G401.6 (cell line): ENCODE results near the gene SGMS1.
"Not testable (repeated sequence)": the region's sequence is repeated elsewhere in the genome, so short reads cannot be mapped to it uniquely, and the experiment has no call there.

Source experiments
- FAIRE-seq: peaks from 2 replicates; lab custom pipeline; 2012; peaks lifted over from hg19 to GRCh38; lab: Jason Lieb, UNC

The SGMS1 gene

DNA sequence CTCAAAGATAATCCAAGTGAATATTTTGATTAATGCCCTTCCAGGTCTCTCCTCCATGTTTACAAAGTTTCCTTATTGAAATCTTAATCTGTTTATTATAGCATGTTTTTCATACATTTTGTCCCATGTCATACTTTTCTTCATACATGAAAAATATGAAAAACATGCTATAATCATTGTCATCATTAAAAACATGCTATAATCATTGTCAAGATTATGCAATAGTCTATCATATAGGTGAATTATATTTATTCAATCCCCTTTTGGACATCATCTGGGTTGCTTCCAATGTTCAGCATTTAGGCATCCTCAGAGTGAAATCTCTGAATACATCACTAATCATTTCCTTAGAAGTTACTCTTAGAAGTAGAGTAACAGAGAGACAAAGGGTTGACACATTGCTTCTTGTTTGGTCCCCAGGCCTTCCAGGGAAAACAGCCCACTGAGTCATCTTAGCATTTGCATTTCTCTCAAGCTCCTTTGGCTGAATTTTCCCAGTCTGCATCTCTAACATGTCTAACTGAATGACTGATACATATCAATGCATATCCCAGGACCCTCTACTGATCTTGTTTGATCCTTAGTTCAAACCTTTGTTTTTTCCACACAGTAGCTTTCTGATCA lies 87.0 kb downstream of the SGMS1 start:
- FAIRE-seq: no peak

DNA sequence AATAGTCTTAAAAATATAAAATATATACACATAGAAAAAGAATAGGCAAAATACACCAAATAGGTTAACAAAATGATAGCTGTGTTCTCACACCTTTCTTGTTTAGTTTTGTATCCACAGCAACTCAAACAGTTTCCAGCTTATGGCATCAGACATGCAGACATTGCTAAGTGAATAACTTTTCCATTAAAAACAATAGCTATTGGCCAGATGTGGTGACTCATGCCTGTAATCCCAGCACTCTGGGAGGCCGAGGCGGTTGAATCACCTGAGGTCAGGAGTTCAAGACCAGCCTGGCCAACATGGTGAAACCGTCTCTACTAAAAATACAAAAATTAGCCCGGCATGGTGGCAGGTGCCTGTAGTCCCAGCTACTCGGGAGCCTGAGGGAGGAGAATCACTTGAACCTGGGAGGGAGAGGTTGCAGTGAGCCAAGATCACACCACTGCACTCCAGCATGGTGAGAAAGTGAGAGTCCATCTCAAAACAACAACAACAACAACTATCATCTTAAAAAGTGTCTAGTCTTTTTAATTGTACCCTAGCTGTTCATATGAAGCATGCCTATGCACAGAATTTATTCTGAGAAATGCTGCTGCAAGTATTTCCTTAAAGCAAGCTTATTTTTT lies 88.9 kb downstream of the SGMS1 start:
- not testable (repeated sequence) for FAIRE-seq

DNA sequence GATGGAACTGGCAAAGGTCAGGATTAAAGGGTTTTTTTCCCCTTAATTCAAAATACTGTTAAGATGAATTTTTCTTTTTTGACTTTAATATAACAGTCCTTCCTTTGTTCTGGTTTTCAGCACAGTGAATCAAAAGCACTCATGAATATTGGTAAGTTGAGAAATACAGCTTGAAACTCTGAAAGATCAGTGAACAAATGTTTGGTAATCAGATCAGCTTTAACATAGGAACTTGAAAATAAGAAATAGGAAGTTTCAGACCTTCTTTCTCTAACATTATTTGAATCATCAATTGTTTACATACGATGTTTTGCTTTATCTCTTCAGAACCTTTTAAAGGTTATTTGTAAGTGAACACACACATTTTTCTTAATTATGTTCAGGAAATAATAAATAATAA lies 90.5 kb downstream of the SGMS1 start:
- no peak for FAIRE-seq

DNA sequence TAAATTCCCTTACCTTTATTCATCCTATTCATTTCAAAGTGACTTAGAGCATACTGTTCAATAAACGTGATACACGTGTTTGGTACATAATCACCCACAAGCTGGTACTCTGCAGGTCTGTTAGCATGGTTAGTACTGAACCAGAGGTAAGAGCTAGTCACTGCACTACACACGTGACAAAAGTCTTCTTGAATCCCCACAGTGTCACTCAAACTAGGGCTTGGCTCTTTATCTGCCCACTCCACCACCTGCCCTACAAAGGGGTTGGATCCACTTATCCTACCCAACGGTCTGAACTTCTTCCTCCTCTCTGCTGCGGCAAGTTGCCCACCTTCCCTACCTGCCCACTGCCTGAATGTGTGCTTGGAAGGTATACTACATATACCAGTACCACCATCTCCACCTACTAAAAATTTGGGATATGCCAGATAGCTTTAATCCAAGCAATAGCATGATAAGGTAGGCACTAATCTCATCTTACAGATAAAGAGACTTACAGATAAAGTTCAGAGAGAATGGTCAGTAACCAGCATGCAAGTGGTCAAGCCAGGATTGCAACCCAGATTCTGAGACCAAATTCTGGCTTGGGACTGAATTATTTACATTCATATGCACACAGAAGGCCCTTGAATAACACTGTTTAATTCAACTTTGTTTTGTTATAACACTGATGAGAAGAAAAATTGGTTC lies 92.2 kb downstream of the SGMS1 start:
- no peak for FAIRE-seq

DNA sequence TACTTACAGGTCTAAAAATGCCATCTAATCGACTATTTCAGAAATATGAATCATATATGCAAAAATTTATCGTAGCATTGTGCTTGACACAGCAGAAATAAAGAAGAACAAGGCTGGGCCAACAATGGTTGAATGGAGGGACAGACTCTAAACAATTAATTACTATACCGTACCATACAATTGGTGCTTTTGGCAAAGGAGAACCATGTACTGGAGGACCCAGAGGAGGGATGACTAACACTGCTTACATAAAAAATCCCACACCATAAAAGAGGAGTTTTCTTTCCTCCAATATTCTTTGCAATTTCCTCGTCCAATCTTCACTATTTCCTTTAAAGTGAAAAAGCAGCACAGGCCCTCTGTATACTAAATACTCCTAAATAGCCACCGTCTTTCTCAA lies 94.1 kb downstream of the SGMS1 start:
- no peak for FAIRE-seq

DNA sequence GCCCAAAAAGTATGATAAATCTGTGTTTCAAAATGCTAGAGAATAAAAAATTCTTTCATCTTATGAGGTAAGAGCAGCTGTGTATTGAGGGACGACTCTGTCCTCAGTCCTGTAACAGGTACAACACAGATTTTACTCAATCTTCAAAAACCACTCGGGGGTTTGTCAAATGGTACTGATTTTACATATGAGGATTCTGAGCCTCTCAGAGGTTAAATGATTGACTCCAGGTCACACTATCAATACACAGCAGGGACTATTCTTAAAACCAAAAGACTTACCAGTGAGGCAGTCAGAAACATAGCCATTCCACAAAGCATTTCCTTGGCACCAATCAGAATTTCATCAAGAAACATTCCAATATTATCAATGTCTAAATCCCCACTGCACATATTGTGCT lies 95.5 kb downstream of the SGMS1 start:
- no peak for FAIRE-seq

DNA sequence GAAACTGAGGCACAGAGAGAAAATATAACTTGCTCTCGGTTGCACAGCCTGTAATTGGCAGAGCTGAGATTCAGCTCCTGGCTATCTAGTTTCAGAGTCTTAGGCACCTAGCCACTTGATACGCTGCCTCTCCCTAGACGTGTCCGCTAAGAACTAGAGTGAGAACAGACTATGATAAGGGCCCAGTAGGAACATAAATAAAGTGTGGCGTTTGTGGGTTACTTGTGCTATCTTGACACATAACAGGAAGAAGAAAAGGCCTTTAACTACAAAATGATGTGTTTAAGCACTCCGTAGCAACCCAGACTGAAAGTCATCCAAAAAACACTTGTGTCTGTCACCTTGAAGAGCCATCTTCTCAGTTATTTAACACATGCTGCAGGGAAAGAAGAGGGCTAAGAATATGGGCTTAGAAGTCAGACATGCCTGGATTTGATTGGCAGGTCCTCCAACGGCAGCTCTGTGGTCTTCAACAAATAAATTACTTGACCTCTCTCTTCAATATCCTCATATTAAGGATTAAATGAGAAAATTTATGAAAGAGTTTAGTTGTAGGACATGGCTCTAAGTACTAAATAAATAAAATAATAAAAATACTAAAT lies 96.2 kb downstream of the SGMS1 start:
- no peak for FAIRE-seq

DNA sequence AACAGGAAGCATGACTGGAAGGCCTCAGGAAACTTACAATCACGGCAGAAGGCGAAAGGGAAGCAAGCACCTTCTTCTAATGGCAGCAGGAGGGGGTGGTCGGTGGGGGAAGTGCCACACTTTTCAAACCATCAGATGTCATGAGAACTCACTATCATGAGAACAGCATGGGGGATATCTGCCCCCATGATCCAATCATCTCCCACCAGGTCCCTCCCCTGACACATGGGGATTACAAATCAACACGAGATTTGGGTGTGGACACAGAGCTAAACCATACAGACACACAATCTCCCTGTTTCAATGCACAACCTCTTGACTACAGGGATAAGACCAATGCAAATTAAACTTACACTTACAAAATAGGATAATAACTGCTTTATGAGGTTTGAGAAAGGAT lies 97.6 kb downstream of the SGMS1 start:
- no peak for FAIRE-seq

DNA sequence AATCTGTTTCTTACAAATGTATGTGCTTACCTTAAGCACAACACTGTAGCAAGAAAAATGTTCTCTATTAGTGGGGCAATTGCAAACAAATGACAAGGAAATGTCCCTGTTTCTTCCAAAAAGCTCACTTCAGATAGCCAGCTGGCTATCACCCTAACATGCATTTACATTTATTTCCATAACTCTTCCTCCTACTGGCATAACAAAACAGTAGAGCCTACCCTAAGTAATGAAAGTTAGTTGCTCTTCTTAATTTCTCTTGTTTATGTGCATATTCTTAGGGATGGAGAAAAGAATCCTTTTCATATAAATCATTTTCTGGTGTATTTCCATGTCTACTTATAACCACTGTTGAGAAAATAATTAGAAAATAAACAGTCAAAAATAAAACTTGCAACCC lies 100.4 kb downstream of the SGMS1 start:
- no peak for FAIRE-seq

DNA sequence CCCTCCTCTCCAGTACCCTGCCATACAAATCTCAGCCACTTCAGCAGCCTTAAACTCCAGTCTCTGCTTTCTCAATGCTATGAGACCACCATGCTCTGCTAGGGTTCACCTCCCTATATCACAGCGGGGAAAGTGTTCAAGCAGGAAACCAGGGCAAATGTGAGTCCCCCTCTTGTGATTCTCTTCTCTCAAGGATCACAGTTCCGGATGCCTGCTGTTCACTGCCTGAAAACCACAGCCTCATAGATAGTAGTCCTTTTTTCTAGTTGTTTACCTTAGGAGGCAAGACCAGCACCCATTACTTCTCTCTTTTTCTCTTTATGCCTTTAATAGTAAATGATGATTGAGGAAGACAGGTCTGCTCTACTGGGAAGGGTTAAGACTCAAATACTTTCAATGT lies 100.8 kb downstream of the SGMS1 start:
- FAIRE-seq: no peak

DNA sequence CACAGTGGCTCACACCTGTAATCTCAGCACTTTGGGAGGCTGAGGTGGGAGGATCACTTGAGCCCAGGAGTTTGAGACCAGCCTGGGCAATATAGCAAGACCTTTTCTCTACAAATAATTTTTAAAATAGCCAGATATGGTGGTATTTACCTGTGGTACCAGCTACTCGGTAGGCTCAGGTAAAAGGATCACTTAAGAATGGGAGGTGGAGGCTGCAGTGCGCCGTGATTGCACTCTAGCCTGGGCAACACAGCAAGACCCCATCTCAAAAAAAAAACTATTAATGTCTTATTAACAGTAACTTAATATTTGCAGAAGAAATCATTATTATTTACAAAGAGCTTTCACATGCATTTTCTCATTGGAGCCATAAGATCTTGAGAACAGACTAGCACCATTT lies 103.6 kb downstream of the SGMS1 start:
- FAIRE-seq: no peak

DNA sequence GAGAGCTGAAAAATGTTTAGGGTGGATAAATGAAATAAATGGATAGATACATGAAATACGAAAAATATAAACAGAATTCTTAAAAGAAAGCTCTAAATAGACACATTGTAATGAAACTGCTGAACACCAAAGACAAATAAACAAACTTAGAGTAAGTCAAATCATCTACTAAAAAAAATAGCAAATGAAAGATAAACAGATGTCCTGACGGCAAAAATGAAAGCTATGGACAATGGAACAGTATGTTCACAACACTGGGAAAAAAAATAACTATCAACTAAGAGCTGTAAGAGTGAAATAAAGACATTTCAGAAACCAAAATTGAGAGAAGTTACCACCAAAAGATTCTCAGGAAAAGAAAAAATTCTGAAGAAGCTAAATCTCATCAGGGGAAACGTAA lies 106.1 kb downstream of the SGMS1 start:
- no peak for FAIRE-seq

DNA sequence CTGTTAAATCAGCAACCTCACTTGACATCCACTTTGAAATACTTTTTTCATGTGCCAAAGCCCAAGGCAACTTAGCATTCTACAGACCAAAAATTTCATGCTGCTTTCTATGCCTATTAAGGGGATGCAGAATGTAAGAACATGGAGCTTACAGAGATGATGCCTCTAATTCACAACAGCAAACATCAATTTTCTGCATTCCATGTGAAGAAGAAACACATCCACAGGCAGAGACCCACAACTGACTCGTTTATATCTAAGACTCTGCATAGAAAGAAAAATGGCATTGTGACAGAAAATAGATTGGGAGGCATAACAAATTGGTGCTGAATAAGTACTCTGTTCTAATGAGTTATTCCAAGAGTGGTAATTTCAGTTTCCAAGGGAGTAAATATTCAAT lies 107.6 kb downstream of the SGMS1 start:
- no peak for FAIRE-seq

DNA sequence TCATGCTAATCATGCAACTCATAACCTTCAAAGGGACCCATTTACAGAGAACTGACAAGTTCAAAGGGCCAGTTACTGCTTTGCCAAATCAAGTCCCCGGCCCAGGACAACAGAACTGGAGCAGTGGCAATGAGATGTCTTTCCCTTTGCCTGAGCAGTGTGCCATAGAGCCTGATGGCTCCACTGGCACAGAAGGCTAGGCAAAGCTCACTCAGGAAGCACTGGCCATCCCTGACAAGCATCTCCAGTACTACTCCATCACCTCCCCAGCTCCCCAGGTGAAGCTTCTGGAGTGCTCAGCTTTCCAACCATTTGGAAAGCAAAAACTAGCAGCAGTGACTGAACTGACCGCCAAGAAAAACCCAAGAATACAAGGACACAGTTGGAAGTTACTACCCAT lies 108.3 kb downstream of the SGMS1 start:
- no peak for FAIRE-seq

DNA sequence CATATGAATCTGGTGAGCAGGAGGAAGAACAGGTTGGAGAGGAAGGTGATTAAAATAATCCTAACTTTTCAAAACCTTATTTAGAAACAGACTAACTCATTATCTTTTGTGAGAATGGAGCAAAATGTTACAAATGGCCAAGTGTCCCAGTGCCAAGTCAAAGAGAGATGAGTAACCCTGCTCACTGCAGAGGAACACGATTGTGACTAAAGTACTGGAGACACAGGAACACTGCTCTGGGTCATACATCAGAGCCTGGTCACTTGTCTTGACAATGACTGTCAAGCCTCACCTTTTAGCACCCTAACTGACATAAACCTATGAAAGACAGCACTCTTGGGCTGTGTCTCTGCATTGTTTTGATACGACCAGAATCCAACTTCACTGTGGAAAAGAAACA lies 108.8 kb downstream of the SGMS1 start:
- FAIRE-seq: no peak

DNA sequence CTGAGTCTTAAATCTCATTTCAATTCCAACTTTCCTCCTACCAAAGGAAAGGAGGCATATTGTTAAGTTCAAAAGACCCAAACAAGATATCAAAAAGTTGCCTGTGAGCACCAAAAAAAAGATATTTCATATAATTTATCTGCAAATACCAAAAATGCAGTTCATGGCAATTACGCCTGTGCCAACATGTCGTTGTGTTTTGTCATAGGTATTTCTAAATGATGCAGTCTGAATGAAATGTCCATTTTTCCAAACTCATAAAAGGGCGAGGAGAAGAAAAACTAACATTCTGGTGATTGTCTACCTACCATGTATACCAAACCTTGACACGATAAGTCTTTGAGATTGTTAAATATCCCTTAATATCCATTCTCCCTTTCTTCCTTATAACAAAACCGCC lies 109.8 kb downstream of the SGMS1 start:
- FAIRE-seq: no peak

DNA sequence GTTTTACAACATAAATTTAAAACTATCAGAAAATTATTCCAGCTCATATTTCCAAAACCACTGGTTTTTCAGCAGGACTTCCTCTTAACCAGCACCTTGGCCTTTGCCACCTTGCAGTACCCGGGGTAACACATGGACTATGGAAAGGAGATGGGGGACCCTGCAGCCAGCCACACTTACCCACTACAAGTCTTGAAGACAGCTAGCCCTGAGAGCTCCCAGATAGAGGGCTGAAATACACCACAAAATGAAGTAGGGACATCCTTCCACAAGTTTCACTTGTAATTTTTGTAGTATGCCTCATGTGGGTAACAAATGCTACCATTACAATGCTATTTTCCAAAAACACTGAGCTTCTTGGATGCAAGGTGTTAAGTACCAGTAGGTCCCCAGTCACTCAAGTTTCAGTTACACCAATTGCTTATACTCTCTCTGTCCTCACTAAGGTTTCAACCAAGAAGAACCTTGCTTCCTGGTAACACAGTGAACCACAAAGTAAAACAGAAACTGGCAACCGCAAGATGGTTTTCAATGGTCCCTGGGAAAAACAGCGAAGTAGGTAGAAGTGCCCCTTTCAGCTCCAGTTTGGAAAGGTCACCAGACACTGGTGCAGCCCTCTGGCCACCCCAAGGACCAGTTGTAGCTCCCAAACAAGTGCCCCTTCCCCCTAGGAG lies 110.9 kb downstream of the SGMS1 start:
- no peak for FAIRE-seq

DNA sequence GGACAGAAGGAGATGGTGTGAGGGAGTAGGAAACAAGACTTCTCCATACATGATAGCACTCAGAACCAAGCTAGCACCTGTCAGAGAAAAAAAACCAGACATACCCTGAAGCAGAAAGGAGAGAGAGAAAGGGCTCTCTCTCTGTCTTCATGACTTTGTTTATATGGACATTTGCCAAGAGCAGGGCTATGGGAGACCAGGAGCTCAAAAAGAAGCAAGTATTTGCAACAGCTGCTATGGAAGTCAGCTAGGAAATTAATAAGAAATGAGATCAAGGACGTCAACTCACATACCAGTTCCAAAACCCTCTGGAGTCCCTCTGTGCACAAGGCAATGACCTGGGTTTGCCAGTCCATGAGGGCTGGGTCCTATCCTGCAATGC lies 111.6 kb downstream of the SGMS1 start:
- no peak for FAIRE-seq

DNA sequence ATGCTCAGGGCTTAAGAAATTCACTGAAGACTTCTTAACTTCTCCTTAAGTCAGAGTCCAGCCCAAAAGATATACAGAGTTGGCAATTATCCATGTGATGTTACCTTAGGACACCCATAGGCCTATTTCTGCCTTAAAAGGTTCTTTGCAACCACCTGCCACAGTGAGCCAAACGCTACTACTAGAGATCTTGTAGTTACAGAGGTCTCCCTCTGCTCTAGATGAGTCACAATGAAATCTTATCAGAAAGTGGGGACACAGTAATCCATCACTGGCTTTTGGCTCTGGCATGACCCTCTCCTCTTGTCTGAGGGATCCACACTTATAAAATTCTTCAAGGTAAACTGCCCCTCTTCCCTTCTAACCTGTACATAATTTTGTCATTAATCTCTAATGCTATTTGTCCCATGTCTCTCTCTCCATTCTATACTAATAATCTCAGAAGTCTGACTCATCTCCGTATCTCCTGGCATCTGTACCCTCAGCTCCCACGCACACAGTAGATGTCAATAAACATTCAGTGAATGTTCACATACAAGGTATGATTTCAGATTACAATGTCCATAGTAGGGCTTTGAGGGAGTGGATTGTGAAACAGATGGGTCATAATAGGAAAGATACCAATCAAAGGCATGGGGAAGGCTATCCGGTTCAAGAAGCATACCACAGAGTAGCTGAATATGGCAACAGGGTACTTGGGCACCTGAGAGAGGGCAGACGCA lies 112.1 kb downstream of the SGMS1 start:
- FAIRE-seq: no peak

DNA sequence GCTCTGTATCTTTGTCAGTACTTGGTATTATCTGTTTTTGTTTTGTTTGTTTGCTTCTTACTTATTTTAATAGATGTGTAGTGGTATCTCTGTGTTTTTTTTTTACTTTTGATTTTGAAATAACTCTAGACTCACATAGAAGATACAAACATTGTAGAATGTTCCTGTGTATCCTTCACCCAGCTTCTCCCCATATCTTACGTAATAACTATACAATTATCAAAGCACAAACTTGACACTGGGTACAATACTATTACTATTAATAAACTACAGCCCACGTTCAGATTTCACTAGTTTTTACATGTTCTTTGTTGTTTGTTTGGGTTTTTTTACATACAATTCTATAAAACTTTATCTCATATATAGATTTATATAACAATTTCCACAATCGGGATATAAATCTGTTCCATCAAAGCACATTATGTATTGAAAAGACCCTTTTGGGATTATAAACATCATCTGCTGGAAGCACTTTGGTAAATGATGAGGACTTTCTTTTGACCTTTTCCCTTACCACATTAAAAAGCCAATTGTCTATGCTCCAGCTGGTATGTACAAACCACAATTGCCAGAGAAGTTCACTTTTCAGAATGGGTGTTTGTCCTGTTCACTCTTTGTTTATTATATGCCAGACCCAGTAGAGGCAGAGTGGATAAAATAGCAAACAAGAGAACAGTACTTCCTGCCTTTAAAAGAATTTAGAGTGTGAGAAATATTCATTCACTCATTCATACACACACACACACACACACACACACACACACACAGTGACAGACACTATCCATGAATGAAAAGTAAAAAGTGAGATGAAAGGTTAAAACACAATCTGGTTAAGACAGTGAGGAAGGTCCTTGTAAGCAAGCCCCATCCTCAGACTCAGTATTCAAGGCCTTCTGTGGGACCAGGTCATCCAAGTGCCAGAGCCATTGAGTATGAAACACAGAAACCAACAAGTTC lies 113.0 kb downstream of the SGMS1 start:
- FAIRE-seq: no peak
